Thyroid gland (tissue), 4 donors: ENCODE results near the gene PRPSAP2. TPM values are rescaled to one million over a fixed set of nuclear protein-coding genes. Genes with fewer than 3 reads are reported as not detected.
"Not testable (repeated sequence)": the region's sequence is repeated elsewhere in the genome, so short reads cannot be mapped to it uniquely, and the experiment has no call there.

Source experiments
- DNase-seq, 2 donors: peaks; one replicate each; pipeline ENCODE4 v3.0.0-alpha.2; 2019
- H3K27ac ChIP-seq, 3 donors: fragments of 200-600 bp; sonication (generic); 1 replicate in 2 of 3; 2 replicates in 1 of 3; pipeline ENCODE4 v1.5.1; 2016 to 2019; ENCODE audit warnings: mild to moderate bottlenecking in 1 of 3, moderate library complexity in 1 of 3
- H3K27me3 ChIP-seq: fragments of 200-600 bp; sonication (generic); one replicate; pipeline ENCODE4 v1.5.1; 2019
- H3K36me3 ChIP-seq, 2 donors: fragments of 200-600 bp; sonication (generic); one replicate each; pipeline ENCODE4 v1.5.1; 2016 to 2019
- H3K4me1 ChIP-seq, 2 donors: fragments of 200-600 bp; sonication (generic); one replicate each; pipeline ENCODE4 v1.5.1; 2017 to 2019
- H3K4me3 ChIP-seq, 3 donors: fragments of 200-600 bp; sonication (generic); replicated peaks in 1 of 3; 1 replicate in 2 of 3; 2 replicates in 1 of 3; pipeline ENCODE4 v1.5.1; 2016; ENCODE audit warnings: mild to moderate bottlenecking in 1 of 3
- H3K9me3 ChIP-seq: fragments of 200-600 bp; sonication (generic); one replicate; pipeline ENCODE4 v1.5.1; 2017
- POLR2A ChIP-seq, 2 donors: fragments of 450-650 bp; IDR thresholded peaks; one replicate each; pipeline ENCODE4 v1.6.1; 2017; ENCODE audit warnings: antibody characterized with exemption in 2 of 2, mild to moderate bottlenecking in 2 of 2, moderate library complexity in 1 of 2
- WGBS, 2 donors: methylation state at CpG; one replicate each; pipeline ENCODE4 v1.1.5; 2017; 5-methylcytosine and 5-hydroxymethylcytosine counted together
- intact Hi-C: fragments of 100-400 bp; cut with DNase I; formaldehyde crosslinking; loops from one replicate; pipeline ENCODE4 v1.15.1; 2023
- total RNA-seq, 4 donors: library from RNA; depleted of rRNA; stranded (reverse); fragments of >200 nt; gene quantifications; one replicate each; pipeline ENCODE4 v1.2.3, GENCODE V29; 2016
- TF ChIP-seq, protein P1 (sequence below), 6 experiments: fragments of 200-600 bp in 3 of 6; fragments of 450-650 bp in 3 of 6; sonication (generic) in 3 of 6; IDR thresholded peaks; one replicate each; pipeline ENCODE4 v1.5.1; 2016 to 2019; ENCODE audit warnings: antibody characterized with exemption in 6 of 6, mild to moderate bottlenecking in 2 of 6, inconsistent platforms in 1 of 6, moderate library complexity in 1 of 6

The PRPSAP2 gene
- total RNA-seq, 4 donors from 2014 or later, result 43.6 to 50.9 (median 49.7) TPM

DNA sequence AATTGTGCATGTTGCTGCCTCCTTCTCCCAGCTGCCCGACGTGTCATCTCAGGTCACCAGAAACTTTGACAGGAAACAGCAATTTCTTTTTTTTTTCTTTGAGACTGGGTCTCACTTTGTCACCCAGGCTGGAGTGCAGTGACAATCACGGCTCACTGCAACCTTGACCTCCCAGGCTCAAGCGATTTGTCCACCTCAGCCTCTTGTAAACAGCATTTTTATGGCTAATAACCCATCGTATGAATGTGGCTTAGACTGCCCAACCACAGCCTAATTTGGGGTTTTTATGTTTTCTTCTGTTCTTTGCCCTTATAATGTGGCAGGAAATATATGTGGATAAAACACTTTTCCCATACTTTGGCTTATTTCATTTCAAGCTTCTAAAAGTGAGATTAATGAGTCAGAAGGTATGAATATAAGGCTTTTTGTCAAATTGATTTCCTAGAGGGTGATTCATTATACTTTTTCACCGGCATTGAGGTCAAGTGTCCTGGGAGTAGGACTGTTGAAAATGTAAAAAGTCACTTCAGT, 63.0 kb downstream of the PRPSAP2 start:
- WGBS, 2 donors, result 32 to 34% methylated on average over 6 of the region's 6 CpGs
- TF ChIP-seq, protein P1, sequence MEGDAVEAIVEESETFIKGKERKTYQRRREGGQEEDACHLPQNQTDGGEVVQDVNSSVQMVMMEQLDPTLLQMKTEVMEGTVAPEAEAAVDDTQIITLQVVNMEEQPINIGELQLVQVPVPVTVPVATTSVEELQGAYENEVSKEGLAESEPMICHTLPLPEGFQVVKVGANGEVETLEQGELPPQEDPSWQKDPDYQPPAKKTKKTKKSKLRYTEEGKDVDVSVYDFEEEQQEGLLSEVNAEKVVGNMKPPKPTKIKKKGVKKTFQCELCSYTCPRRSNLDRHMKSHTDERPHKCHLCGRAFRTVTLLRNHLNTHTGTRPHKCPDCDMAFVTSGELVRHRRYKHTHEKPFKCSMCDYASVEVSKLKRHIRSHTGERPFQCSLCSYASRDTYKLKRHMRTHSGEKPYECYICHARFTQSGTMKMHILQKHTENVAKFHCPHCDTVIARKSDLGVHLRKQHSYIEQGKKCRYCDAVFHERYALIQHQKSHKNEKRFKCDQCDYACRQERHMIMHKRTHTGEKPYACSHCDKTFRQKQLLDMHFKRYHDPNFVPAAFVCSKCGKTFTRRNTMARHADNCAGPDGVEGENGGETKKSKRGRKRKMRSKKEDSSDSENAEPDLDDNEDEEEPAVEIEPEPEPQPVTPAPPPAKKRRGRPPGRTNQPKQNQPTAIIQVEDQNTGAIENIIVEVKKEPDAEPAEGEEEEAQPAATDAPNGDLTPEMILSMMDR (IDR thresholded peaks at IDR 0.05), result no peak
- TF ChIP-seq POLR2A (IDR thresholded peaks at IDR 0.05), result no peak
- peak overlapping the region; percentile 21 to 70 (median 36) for H3K27ac ChIP-seq

DNA sequence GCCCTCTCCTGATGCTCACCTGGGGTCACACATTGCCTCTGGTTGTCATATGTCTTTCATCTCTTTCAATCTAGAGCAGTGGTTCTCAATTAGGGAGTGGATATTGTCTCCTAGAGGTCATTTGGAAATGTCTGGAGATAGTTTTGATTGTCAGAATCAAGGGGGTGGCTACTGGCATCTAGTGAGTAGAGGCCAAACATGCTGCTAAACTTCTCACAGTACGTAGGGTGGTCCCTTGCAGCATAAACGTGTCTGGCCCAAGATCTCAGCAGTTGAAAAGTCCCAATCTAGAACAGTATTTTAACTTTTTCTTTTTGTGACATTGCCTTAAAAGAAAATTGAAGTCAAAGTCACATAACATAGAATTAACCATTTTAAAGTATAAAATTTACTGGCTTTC, 63.6 kb downstream of the PRPSAP2 start:
- H3K27ac ChIP-seq, result peak overlapping the region; percentile 21 to 70 (median 36)
- no peaks in the 10 kb centered on the region for H3K9me3 ChIP-seq
- H3K4me3 ChIP-seq, result no peak overlapping the region
- no peak for DNase-seq
- H3K4me1 ChIP-seq, result peaks cover 16 to 18% of the 10 kb centered on the region in 2 donors
- TF ChIP-seq POLR2A (IDR thresholded peaks at IDR 0.05), result no peak
- TF ChIP-seq, protein P1 (IDR thresholded peaks at IDR 0.05), result no peak
- H3K36me3 ChIP-seq, result peaks cover 5 to 6% of the 10 kb centered on the region in 2 donors
- WGBS, 2 donors, result 63 to 79% methylated on average over 2 of the region's 2 CpGs
- no peaks in the 10 kb centered on the region for H3K27me3 ChIP-seq
- intact Hi-C loops, result no loop called here

More for the DNA sequence above, 63.0 kb downstream of the PRPSAP2 start:
- Histone ChIP-seq H3K36me3 (peaks cover 5 to 9% of the 10 kb centered on the region in 2 donors), H3K4me1 (peaks cover 16 to 18% of the 10 kb centered on the region in 2 donors), H3K9me3 (no peaks in the 10 kb centered on the region), H3K27me3 (no peaks in the 10 kb centered on the region), H3K4me3 (no peak overlapping the region)
- intact Hi-C loops, result no loop called here
- DNase-seq, result peak in 1 of 2 donors; percentile 18

DNA sequence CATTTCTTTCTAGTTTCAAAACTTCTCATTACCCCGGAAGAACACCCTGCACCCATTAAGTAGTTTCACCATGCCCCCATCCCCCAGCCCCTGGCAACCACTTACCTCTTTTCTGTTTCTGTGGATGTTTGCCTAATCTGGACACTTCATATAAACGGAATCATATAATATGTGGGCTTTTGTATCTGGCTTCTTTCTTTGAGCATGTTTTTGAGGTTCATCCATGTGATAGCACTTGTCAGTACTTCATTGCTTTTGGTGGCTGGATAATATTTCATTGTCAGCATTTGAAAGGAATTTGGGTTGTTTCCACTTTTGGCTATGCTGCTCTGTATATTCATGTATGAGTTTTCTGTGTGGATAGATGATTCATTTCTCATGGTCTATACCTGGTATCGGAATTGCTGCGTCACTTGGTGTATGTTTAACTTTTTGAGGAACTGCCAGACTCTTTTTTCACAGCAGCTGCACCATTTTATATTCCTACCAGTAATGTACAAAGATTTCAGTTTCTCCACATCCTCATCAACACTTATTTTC, 64.1 kb downstream of the PRPSAP2 start:
- intact Hi-C loops, result no loop called here
- H3K4me3 ChIP-seq, result no peak overlapping the region
- WGBS, 2 donors, result 66 to 69% methylated on average over 4 of the region's 4 CpGs
- peaks cover 3 to 5% of the 10 kb centered on the region in 2 donors for H3K36me3 ChIP-seq
- H3K9me3 ChIP-seq, result no peaks in the 10 kb centered on the region
- TF ChIP-seq POLR2A (IDR thresholded peaks at IDR 0.05), result no peak
- TF ChIP-seq, protein P1 (IDR thresholded peaks at IDR 0.05), result no peak
- peak overlapping the region; percentile 21 to 70 (median 36) for H3K27ac ChIP-seq
- DNase-seq, result peak; percentile 55 to 64
- no peaks in the 10 kb centered on the region for H3K27me3 ChIP-seq
- peaks cover 16 to 18% of the 10 kb centered on the region in 2 donors for H3K4me1 ChIP-seq

DNA sequence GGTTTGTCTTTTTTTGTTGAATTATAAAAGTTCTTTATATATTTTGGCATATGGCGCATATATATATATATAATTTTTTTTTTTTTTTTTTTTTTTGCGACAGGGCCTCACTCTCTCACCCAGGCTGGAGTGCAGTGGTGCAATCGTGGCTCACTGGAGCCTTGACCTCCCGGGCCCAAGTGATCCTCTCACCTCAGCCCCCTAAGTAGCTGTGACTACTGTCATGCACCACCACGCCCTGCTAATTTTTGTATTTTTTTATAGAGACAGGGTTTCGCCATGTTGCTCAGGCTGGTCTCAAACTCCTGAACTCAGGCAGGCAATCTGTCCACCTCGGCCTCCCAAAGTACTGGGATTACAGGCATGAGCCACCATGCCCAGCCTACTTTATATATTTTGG, 64.7 kb downstream of the PRPSAP2 start:
- DNase-seq, H3K4me3 ChIP-seq, intact Hi-C loops, H3K36me3 ChIP-seq, H3K27me3 ChIP-seq, H3K9me3 ChIP-seq, H3K27ac ChIP-seq: not testable (repeated sequence)
- peaks cover 16 to 18% of the 10 kb centered on the region in 2 donors for H3K4me1 ChIP-seq
- WGBS, 2 donors, result 90 to 95% methylated on average over 7 of the region's 7 CpGs

DNA sequence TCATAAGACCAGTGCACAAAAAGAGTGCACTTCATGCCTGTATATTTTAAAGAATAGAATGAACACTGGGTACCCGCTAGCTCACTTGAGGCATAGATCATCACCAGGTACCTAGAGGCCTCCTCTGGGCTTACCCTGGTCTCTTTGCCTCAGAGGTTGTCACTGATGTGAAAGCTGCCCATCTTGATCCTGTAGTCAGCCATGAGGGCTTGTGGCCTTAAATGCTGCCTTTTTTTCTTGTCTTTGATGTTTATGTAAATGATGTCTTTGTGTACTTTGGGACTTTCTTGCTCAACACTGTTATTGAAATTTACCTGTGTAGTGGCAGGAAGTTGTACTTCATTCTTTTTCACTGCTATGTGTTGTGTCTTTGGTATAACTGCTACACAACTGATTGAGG, 67.3 kb downstream of the PRPSAP2 start:
- no peak for TF ChIP-seq POLR2A (IDR thresholded peaks at IDR 0.05)
- TF ChIP-seq, protein P1 (IDR thresholded peaks at IDR 0.05), result no peak
- Histone ChIP-seq H3K4me1 (peaks cover 16 to 18% of the 10 kb centered on the region in 2 donors), H3K27ac (no peak overlapping the region), H3K27me3 (no peaks in the 10 kb centered on the region), H3K9me3 (no peaks in the 10 kb centered on the region), H3K4me3 (no peak overlapping the region), H3K36me3 (peaks cover 14 to 16% of the 10 kb centered on the region in 2 donors)
- 94 to 96% methylated on average over 1 of the region's 1 CpG for WGBS, 2 donors
- no peak for DNase-seq
- intact Hi-C loops, result no loop called here
